Measurements from ENCODE around the gene C11orf97.

- TF ChIP-seq POLR2AphosphoS5 (IDR thresholded peaks at IDR 0.05; ENCODE audit: low read depth, low read length) (no peak), SIN3A (IDR thresholded peaks at IDR 0.05; ENCODE audit: borderline replicate concordance, insufficient read depth, low read length) (no peak)
Measured at GRCh38 chr11:94577841-94578240, 65.6 kb downstream of the C11orf97 start.

Measured in PFSK-1 (cell line).